ENCODE measurements around the gene CD1B.
"Not testable (repeated sequence)": the region's sequence is repeated elsewhere in the genome, so short reads cannot be mapped to it uniquely, and the experiment has no call there.

The CD1B gene

DNA sequence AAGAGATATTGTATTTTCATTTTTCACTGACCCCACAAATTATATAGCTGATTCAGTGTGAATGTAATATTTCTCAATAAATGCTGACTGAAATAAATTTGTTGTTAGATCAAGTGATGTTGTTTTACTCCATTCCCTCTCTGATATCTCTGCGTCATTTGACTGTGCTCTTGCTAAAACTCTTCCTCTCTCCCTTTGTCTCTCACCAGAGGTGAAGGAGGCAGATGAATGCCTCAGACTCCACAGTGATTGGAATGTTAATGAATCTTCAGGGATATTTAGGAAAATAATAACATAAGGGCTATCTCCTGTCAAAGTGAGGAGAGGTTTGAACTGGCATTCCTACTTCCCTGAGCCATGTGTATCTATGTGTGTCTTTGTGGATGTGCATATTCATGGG lies 26.1 kb upstream of the CD1B start:
- ChIA-PET POLR2A (ENCODE audit: low non-redundant PET) (no interaction called here), CTCF (interaction anchor here (0.6 kb wide), 1 partner anchor 821 kb away, joined by 3 read pairs; no protein-coding TSS in a partner anchor)
- no peak for DNase-seq (ENCODE audit: low spot score)
- TF ChIP-seq, protein P1, sequence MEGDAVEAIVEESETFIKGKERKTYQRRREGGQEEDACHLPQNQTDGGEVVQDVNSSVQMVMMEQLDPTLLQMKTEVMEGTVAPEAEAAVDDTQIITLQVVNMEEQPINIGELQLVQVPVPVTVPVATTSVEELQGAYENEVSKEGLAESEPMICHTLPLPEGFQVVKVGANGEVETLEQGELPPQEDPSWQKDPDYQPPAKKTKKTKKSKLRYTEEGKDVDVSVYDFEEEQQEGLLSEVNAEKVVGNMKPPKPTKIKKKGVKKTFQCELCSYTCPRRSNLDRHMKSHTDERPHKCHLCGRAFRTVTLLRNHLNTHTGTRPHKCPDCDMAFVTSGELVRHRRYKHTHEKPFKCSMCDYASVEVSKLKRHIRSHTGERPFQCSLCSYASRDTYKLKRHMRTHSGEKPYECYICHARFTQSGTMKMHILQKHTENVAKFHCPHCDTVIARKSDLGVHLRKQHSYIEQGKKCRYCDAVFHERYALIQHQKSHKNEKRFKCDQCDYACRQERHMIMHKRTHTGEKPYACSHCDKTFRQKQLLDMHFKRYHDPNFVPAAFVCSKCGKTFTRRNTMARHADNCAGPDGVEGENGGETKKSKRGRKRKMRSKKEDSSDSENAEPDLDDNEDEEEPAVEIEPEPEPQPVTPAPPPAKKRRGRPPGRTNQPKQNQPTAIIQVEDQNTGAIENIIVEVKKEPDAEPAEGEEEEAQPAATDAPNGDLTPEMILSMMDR (conservative IDR thresholded peaks at IDR 0.05; ENCODE audit: low read depth), result no peak
- no peak overlapping the region for H3K27ac ChIP-seq

DNA sequence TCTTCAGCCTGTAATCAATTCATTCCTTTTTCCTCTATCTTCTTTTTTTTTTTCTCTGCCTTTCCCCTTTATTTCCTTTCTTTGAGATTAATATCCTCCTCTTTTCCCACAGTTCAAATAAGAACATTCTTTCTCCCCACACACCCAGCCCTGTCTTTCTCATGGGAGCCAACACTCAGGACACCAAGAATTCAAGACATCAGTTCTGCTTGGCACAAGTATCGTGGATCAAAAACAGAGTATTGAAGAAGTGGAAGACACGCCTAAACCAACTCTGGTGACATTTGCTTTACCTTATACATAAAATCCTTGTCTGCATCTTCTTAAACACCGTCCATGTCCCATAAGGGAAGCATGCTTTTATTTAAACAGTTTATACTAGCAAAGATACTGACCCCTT lies 25.3 kb upstream of the CD1B start:
- ChIA-PET POLR2A (ENCODE audit: low non-redundant PET) (no interaction called here), CTCF (no interaction called here)
- no peak overlapping the region for H3K27ac ChIP-seq
- no peak for DNase-seq (ENCODE audit: low spot score)
- TF ChIP-seq, protein P1 (conservative IDR thresholded peaks at IDR 0.05; ENCODE audit: low read depth), result no peak

DNA sequence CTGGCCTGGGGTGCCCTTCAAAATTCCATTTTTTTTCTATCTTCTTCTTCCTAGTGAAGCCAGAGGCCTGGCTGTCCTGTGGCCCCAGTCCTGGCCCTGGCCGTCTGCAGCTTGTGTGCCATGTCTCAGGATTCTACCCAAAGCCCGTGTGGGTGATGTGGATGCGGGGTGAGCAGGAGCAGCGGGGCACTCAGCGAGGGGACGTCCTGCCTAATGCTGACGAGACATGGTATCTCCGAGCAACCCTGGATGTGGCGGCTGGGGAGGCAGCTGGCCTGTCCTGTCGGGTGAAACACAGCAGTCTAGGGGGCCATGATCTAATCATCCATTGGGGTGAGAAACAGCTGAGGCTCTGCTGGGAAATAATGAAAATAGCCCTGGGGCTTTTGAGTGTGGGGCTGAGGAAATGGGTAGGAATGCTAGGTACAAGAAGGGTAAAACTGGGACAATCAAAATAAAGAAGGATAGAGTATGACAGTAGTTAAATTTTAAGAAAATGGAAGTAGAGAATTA lies 24.5 kb upstream of the CD1B start:
- TF ChIP-seq, protein P1 (conservative IDR thresholded peaks at IDR 0.05; ENCODE audit: low read depth), result no peak
- POLR2A ChIA-PET (ENCODE audit: low non-redundant PET), result no interaction called here
- CTCF ChIA-PET, result no interaction called here
- DNase-seq (ENCODE audit: low spot score), result no peak
- H3K27ac ChIP-seq, result no peak overlapping the region

DNA sequence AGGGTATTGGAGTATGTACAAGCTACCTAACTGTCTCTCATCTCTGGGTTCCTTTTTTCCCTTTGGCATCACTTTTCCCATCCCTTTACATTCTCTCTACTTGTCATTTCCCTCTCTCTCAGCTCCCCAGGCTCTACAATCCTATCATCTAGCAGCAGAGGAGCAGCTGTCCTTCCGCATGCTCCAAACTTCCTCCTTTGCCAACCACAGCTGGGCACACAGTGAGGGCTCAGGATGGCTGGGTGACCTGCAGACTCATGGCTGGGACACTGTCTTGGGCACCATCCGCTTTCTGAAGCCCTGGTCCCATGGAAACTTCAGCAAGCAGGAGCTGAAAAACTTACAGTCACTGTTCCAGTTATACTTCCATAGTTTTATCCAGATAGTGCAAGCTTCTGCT lies 22.9 kb upstream of the CD1B start:
- no peak overlapping the region for H3K27ac ChIP-seq
- POLR2A ChIA-PET (ENCODE audit: low non-redundant PET), result no interaction called here
- CTCF ChIA-PET, result no interaction called here
- TF ChIP-seq, protein P1 (conservative IDR thresholded peaks at IDR 0.05; ENCODE audit: low read depth), result no peak
- DNase-seq (ENCODE audit: low spot score), result no peak

DNA sequence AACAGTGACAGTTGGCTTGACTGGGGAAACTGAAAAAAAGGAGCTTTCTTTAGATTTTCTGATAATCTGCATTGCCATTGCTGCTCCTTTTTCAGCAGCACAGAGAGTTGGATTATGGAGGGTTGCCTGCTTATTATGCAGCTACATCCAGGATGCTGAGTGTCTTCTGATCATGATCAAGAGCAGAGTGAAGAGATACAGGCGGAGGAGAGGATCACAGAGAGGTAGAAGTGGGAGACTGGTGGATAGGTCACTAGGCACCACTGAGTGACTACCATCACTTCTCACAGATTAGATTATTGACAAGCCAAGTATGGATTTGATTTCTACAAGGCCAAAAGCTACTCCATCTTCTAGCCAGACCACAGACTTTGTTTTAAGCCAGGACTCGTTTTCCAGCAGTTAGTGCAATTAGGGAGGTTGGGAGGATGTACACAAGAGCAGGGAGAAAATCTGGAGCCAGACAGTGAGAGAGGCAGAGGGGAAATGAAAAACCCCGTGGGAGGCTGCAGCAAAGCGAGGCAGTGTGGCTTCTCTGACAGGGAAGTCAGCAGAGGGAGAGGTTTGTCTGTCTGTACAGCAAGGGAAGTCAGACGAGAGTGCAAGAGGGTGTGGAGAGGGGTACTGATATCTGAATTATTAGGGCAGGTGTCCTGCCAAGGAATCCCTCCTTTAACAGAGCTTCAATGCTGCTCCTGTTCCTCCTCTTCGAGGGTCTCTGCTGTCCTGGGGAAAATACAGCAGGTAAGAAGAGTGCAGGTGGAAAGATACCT lies 22.2 kb upstream of the CD1B start, which contains the start of gene CD1E:
Gene CD1E, plus strand, starts transcription at position 592 of the 773 bp plus-strand sequence. Its CDS starts 95 bp downstream, at position 687.
- DNase-seq (ENCODE audit: low spot score), result no peak
- POLR2A ChIA-PET (ENCODE audit: low non-redundant PET), result no interaction called here
- TF ChIP-seq, protein P1 (conservative IDR thresholded peaks at IDR 0.05; ENCODE audit: low read depth), result no peak
- CTCF ChIA-PET, result interaction anchor here (0.6 kb wide), 1 partner anchor 150 kb away, joined by 3 read pairs; no protein-coding TSS in a partner anchor
- H3K27ac ChIP-seq, result no peak within 1 kb of the TSS

DNA sequence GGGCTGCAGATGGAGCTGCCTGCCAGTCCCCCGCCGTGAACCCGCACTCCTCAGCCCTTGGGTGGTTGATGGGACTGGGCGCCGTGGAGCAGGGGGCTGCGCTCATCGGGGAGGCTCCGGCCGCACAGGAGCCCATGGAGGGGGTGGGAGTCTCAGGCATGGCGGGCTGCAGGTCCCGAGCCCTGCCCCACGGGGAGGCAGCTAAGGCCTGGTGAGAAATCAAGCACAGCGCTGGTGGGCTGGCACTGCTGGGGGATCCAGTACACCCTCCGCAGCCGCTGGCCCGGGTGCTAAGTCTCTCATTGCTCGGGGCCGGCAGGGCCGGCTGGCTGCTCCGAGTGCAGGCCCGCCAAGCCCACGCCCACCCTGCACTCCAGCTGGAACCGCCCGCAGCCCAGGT lies 17.6 kb upstream of the CD1B start:
- CTCF ChIA-PET; H3K27ac ChIP-seq; DNase-seq (ENCODE audit: low spot score); POLR2A ChIA-PET (ENCODE audit: low non-redundant PET): not testable (repeated sequence)

DNA sequence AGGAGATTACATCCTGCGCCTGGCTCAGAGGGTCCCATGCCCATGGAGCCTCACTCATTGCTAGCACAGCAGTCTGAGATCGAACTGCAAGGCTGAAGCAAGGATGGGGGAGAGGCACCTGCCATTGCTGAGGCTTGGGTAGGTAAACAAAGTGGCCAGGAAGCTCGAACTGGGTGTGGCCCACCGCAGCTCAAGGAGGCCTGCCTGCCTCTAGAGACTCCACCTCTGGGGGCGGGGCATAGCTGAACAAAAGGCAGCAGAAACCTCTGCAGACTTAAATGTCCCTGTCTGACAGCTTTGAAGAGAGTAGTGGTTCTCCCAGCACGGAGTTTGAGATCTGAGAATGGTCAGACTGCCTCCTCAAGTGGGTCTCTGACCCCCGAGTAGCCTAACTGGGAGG lies 5.1 kb upstream of the CD1B start:
- POLR2A ChIA-PET (ENCODE audit: low non-redundant PET); DNase-seq (ENCODE audit: low spot score); H3K27ac ChIP-seq; CTCF ChIA-PET: not testable (repeated sequence)

Measured in RWPE1 (cell line).